Occipital lobe (tissue), 2 donors: ENCODE measurements around the gene BEAN1. TPM values are rescaled to one million over a fixed set of nuclear protein-coding genes. Genes with fewer than 3 reads are reported as not detected.

Source experiments
- DNase-seq: peaks from one replicate; lab custom pipeline; 2025; lab: John Stamatoyannopoulos, UW
- total RNA-seq: library from RNA; depleted of rRNA; stranded (reverse); fragments of >200 nt; gene quantifications from one replicate; pipeline ENCODE4 v1.2.3, GENCODE V29; 2014

The BEAN1 gene
- total RNA-seq, 1 donor from 2014 or later = 4.1 TPM

- no peak for DNase-seq
Measured at GRCh38 chr16:66469291-66469946, 42.3 kb downstream of the BEAN1 start.

- no peak for DNase-seq
Measured at GRCh38 chr16:66469947-66470546, 43.0 kb downstream of the BEAN1 start.

GRCh38 chr16:66470556-66470955, 43.5 kb downstream of the BEAN1 start:
- DNase-seq = no peak

- no peak for DNase-seq
Measured at GRCh38 chr16:66471264-66471663, 44.2 kb downstream of the BEAN1 start.

GRCh38 chr16:66471716-66472393, 44.8 kb downstream of the BEAN1 start:
- no peak for DNase-seq

- no peak for DNase-seq
Measured at GRCh38 chr16:66473051-66473571, 46.0 kb downstream of the BEAN1 start.

GRCh38 chr16:66473654-66474519, 46.8 kb downstream of the BEAN1 start:
- no peak for DNase-seq

- no peak for DNase-seq
Measured at GRCh38 chr16:66474750-66475199, 47.7 kb downstream of the BEAN1 start.

GRCh38 chr16:66475232-66475631, 48.1 kb downstream of the BEAN1 start:
- no peak for DNase-seq

- no peak for DNase-seq
Measured at GRCh38 chr16:66476328-66477027, 49.4 kb downstream of the BEAN1 start.

GRCh38 chr16:66477028-66477515, 50.0 kb downstream of the BEAN1 start:
- no peak for DNase-seq

GRCh38 chr16:66478733-66479511, 51.8 kb downstream of the BEAN1 start:
- peak; percentile 17 for DNase-seq

- DNase-seq = no peak
Measured at GRCh38 chr16:66479661-66480264, 52.7 kb downstream of the BEAN1 start.

- DNase-seq = no peak
Measured at GRCh38 chr16:66480265-66481080, 53.4 kb downstream of the BEAN1 start.

- DNase-seq = no peak
Measured at GRCh38 chr16:66481081-66481942, 54.2 kb downstream of the BEAN1 start.

GRCh38 chr16:66481943-66482390, 54.9 kb downstream of the BEAN1 start:
- DNase-seq = no peak

GRCh38 chr16:66483689-66484452, 56.8 kb downstream of the BEAN1 start:
- peak; percentile 36 for DNase-seq
